Endothelial cell of umbilical vein (primary cell): Measurements from ENCODE around the gene NAA38. TPM values are rescaled to one million over a fixed set of nuclear protein-coding genes. Genes with fewer than 3 reads are reported as not detected.
A peak's percentile ranks its signal among the peaks of the same experiment; 100 is the strongest.

Experiments used
- BruUV-seq: library from RNA; stranded (reverse); fragments of 400-500 nt; replicated peaks from 2 replicates; lab custom pipeline; 2021; lab: Mats Ljungman, UMichigan
- CTCF ChIA-PET: fragments of 300-600, 350-600 bp; sonication (Branson Sonifier 250); formaldehyde crosslinking; loops from one replicate; lab custom pipeline; 2021; ENCODE audit warnings: antibody characterized with exemption, inconsistent platforms; lab: Charles Lee
- POLR2A ChIA-PET: fragments of 300-600, 350-600 bp; sonication (Branson Sonifier 250); formaldehyde crosslinking; loops from one replicate; lab custom pipeline; 2021; ENCODE audit warnings: antibody characterized with exemption, inconsistent platforms; lab: Charles Lee
- DNase-seq: peaks from one replicate; pipeline ENCODE4 v3.0.0-alpha.2; 2011; ENCODE audit warnings: low read depth, low spot score
- FAIRE-seq: peaks from 2 replicates; lab custom pipeline; 2011; peaks lifted over from hg19 to GRCh38; lab: Jason Lieb, UNC
- H2AFZ ChIP-seq: 2 replicates; pipeline ENCODE4 v1.6.0; 2012; ENCODE audit warnings: low read depth, low read length, control low read depth, inconsistent platforms
- H3K27ac ChIP-seq: 2 replicates; pipeline ENCODE4 v1.5.1; 2011; ENCODE audit warnings: low read depth, mild to moderate bottlenecking, control low read depth, low read length, moderate library complexity; ENCODE audit not compliant: insufficient read depth
- H3K27me3 ChIP-seq, 2 experiments: 2 replicates each; pipeline versions ENCODE4 v1.6.0 to v1.6.1; 2011; ENCODE audit warnings: low read length in 2 of 2, mixed read lengths in 1 of 2; ENCODE audit not compliant: control insufficient read depth in 2 of 2, insufficient read depth in 2 of 2
- H3K36me3 ChIP-seq, 2 experiments: 2 replicates in 1 of 2; 3 replicates in 1 of 2; pipeline ENCODE4 v1.5.1; 2011; ENCODE audit warnings: low read length in 2 of 2, mild to moderate bottlenecking in 1 of 2, moderate library complexity in 1 of 2; ENCODE audit not compliant: control insufficient read depth in 2 of 2, insufficient read depth in 2 of 2; ENCODE audit errors: extremely low read depth in 1 of 2
- H3K4me1 ChIP-seq: 3 replicates; pipeline ENCODE4 v1.5.1; 2011; ENCODE audit warnings: mild to moderate bottlenecking, low read length; ENCODE audit not compliant: control insufficient read depth, insufficient read depth; ENCODE audit errors: extremely low read depth
- H3K4me2 ChIP-seq: 2 replicates; pipeline ENCODE4 v1.6.1; 2011; ENCODE audit warnings: low read length, control low read depth, mixed read lengths; ENCODE audit not compliant: insufficient read depth
- H3K4me3 ChIP-seq, 3 experiments: fragments of 200-600 bp in 1 of 3; sonication (generic), shearing (Covaris generic) in 1 of 3; replicated peaks in 1 of 3; 2 replicates each; pipeline ENCODE4 v1.5.1; 2011 to 2016; ENCODE audit warnings: control low read depth in 3 of 3, low read length in 3 of 3, mild to moderate bottlenecking in 2 of 3, inconsistent platforms in 1 of 3, low read depth in 1 of 3, moderate library complexity in 1 of 3; ENCODE audit not compliant: insufficient read depth in 1 of 3
- H3K79me2 ChIP-seq: 2 replicates; pipeline ENCODE4 v1.6.0; 2012; ENCODE audit warnings: low read length, inconsistent platforms; ENCODE audit not compliant: control insufficient read depth, insufficient read depth
- H3K9ac ChIP-seq: replicated peaks from 2 replicates; pipeline ENCODE3; 2011; ENCODE audit warnings: low read length, control low read depth; ENCODE audit not compliant: insufficient read depth; ENCODE audit errors: extremely low read depth
- H3K9me1 ChIP-seq: replicated peaks from 3 replicates; pipeline ENCODE4 v1.6.0; 2011; ENCODE audit warnings: mild to moderate bottlenecking, low read length; ENCODE audit not compliant: control insufficient read depth, insufficient read depth; ENCODE audit errors: extremely low read depth
- H3K9me3 ChIP-seq: replicated peaks from 2 replicates; pipeline ENCODE4 v1.5.1; 2012; ENCODE audit warnings: low read length, inconsistent platforms; ENCODE audit not compliant: control insufficient read depth, insufficient read depth
- H4K20me1 ChIP-seq: replicated peaks from 2 replicates; pipeline ENCODE3; 2011; ENCODE audit warnings: mild to moderate bottlenecking, low read length; ENCODE audit not compliant: control insufficient read depth, insufficient read depth; ENCODE audit errors: extremely low read depth
- FOS ChIP-seq: IDR thresholded peaks from 2 replicates; pipeline ENCODE4 v1.6.1; 2011; ENCODE audit warnings: mild to moderate bottlenecking, low read length, moderate library complexity, borderline replicate concordance; ENCODE audit not compliant: insufficient read depth
- POLR2A ChIP-seq: IDR thresholded peaks from 2 replicates; pipeline ENCODE4 v1.6.1; 2012; ENCODE audit warnings: low read depth, mild to moderate bottlenecking, control low read depth, low read length
- POLR2AphosphoS5 ChIP-seq: IDR thresholded peaks from 2 replicates; pipeline ENCODE4 v1.6.1; 2012; ENCODE audit warnings: low read depth, mild to moderate bottlenecking, control low read depth, low read length, moderate library complexity; ENCODE audit not compliant: insufficient read depth
- dilution Hi-C: fragments of 300-500 bp; cut with MboI; formaldehyde crosslinking; loops from one replicate; pipeline ENCODE4 v1.15.0; 2019; ENCODE audit warnings: low sequenced_read_pairs; ENCODE audit not compliant: extremely low pct_ligation_motif_present
- intact Hi-C: fragments of 100-400 bp; cut with micrococcal nuclease; formaldehyde crosslinking; loops from one replicate; pipeline ENCODE4 v1.10.0; 2022
- polyA plus RNA-seq, 4 experiments: library from polyadenylated mRNA; depleted of rRNA in 3 of 4; stranded (reverse) in 3 of 4; unstranded in 1 of 4; fragments of >200 nt; gene quantifications; 2 replicates each; pipeline versions ENCODE4 v1.2.1 to v1.2.3, GENCODE V29; 2011 to 2012; ENCODE audit warnings: missing spikeins in 1 of 4
- total RNA-seq: library from RNA; stranded (reverse); gene quantifications from 2 replicates; pipeline ENCODE4 v1.2.3, GENCODE V29; 2021
- TF ChIP-seq, protein P1 (sequence below), 2 donors: IDR thresholded peaks; 1 replicate in 1 of 2; 2 replicates in 1 of 2; pipeline ENCODE4 v1.5.1; 2011; ENCODE audit warnings: low read length in 2 of 2, mild to moderate bottlenecking in 2 of 2, moderate library complexity in 2 of 2, control low read depth in 1 of 2, inconsistent platforms in 1 of 2, low read depth in 1 of 2; ENCODE audit not compliant: insufficient read depth in 1 of 2; ENCODE audit errors: extremely low read depth in 1 of 2
- TF ChIP-seq, protein P2 (sequence below): IDR thresholded peaks from 2 replicates; pipeline ENCODE4 v1.6.1; 2011; ENCODE audit not compliant: insufficient read depth, insufficient read length

Gene NAA38
- total and polyA plus RNA-seq, 2 donors (not counting 3 experiments of a cell fraction or from before 2014, with no cell fraction given) = 119 to 267 TPM

DNA sequence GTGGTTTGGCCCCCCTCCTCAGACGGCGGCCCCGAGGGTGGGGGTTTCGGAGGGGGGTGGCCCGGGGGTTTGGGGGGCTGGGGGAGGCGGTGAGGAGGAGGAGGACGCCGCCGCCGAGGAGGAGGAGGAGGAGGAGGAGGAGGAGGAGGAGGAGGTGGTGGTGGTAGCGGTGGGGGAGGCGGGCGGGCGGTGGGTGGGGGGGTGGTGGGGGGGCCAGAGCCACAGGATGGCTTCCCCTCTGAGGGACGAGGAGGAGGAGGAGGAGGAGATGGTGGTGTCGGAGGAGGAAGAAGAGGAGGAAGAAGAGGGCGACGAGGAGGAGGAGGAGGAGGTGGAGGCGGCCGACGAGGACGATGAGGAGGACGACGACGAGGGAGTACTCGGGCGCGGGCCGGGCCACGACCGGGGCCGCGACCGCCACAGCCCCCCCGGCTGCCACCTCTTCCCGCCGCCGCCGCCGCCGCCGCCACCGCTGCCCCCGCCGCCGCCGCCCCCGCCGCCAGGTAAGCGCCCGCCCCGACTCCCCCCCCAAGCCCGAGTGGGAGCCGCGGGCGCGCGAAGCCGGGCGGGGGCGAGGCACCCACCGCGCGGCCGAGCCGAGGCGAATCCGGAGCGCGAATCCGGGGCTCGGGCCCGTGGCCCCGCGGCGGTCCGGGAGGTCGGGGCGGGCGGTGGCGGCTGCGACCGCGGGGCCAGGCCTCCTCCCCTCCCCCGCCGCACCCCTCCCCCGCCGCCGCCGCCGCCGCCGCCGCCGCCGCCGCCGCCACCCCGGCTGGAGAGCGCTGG lies 27.4 kb upstream of the NAA38 start:
- Histone ChIP-seq H3K9me1 (no peaks in the 10 kb centered on the region), H2AFZ (no peak overlapping the region), H3K4me1 (peaks cover 44% of the 10 kb centered on the region), H3K9ac (peak overlapping the region; percentile 86), H4K20me1 (no peaks in the 10 kb centered on the region), H3K27ac (no peak overlapping the region), H3K27me3 (no peaks in the 10 kb centered on the region), H3K4me2 (no peak overlapping the region), H3K9me3 (no peaks in the 10 kb centered on the region), H3K79me2 (peaks cover 29% of the 10 kb centered on the region), H3K4me3 (peak overlapping the region in 2 of 3 experiments; percentile 67 to 76), H3K36me3 (peaks cover 8 to 11% of the 10 kb centered on the region in 2 experiments)
- ChIA-PET POLR2A (no interaction called here), CTCF (interaction anchor here (1.0 kb wide), 1 partner anchor 13 kb away, joined by 3 read pairs; no protein-coding TSS in a partner anchor)
- no peak for FAIRE-seq
- no peak for DNase-seq
- dilution Hi-C loops (no loop called here), intact Hi-C loops (loop anchor here (5.0 kb wide), 1 partner anchor 197 kb away; the partner anchor contains the start of genes TP53 and WRAP53)
- no TSS peak for BruUV-seq
- no peak for TF ChIP-seq POLR2AphosphoS5
- TF ChIP-seq POLR2A = no peak
- TF ChIP-seq, protein P1, sequence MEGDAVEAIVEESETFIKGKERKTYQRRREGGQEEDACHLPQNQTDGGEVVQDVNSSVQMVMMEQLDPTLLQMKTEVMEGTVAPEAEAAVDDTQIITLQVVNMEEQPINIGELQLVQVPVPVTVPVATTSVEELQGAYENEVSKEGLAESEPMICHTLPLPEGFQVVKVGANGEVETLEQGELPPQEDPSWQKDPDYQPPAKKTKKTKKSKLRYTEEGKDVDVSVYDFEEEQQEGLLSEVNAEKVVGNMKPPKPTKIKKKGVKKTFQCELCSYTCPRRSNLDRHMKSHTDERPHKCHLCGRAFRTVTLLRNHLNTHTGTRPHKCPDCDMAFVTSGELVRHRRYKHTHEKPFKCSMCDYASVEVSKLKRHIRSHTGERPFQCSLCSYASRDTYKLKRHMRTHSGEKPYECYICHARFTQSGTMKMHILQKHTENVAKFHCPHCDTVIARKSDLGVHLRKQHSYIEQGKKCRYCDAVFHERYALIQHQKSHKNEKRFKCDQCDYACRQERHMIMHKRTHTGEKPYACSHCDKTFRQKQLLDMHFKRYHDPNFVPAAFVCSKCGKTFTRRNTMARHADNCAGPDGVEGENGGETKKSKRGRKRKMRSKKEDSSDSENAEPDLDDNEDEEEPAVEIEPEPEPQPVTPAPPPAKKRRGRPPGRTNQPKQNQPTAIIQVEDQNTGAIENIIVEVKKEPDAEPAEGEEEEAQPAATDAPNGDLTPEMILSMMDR (IDR thresholded peaks at IDR 0.05; ENCODE audit: extremely low read depth in 1 of 2, insufficient read depth in 1 of 2, low read depth in 1 of 2, low read length in 2 of 2) = no peak
- TF ChIP-seq, protein P2, sequence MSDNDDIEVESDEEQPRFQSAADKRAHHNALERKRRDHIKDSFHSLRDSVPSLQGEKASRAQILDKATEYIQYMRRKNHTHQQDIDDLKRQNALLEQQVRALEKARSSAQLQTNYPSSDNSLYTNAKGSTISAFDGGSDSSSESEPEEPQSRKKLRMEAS = no peak
- no peak for TF ChIP-seq FOS
